ENCODE results near the gene ZNF385B.

The ZNF385B gene

DNA sequence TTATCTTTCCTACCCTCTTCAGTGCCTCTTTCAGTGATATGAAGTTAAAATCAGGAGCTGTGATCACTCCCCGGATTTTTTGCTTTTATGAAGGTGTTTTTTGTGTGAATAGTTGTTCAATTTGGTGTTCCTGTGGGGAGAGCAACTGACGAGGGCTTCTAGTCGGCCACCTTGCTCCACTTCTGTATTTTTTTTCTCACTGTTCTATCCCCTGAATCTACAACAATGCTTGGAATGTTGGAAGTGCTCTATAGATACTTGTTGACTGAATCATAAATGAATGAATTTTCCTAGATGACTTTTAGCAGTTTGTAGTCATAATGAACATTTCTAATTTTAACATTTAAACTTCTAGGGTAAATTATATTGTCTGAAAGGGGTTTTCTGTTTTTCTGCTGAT, 247.3 kb downstream of the ZNF385B start:
- no peak for DNase-seq (ENCODE audit: insufficient read length)
- no peak for TF ChIP-seq TAF1 (IDR thresholded peaks at IDR 0.05; ENCODE audit: borderline replicate concordance, low read depth, low read length)
- no peak for TF ChIP-seq POLR2AphosphoS5 (IDR thresholded peaks at IDR 0.05; ENCODE audit: low read depth, low read length)
- no peak for TF ChIP-seq POLR2A (IDR thresholded peaks at IDR 0.05; ENCODE audit: low read depth, low read length)
- no peak for FAIRE-seq

GRCh38 chr2:179613701-179614100, 247.7 kb downstream of the ZNF385B start:
- TF ChIP-seq POLR2A (IDR thresholded peaks at IDR 0.05; ENCODE audit: low read depth, low read length) (no peak), POLR2AphosphoS5 (IDR thresholded peaks at IDR 0.05; ENCODE audit: low read depth, low read length) (no peak), TAF1 (IDR thresholded peaks at IDR 0.05; ENCODE audit: borderline replicate concordance, low read depth, low read length) (no peak)
- no peak for FAIRE-seq
- DNase-seq (ENCODE audit: insufficient read length), result no peak

DNA sequence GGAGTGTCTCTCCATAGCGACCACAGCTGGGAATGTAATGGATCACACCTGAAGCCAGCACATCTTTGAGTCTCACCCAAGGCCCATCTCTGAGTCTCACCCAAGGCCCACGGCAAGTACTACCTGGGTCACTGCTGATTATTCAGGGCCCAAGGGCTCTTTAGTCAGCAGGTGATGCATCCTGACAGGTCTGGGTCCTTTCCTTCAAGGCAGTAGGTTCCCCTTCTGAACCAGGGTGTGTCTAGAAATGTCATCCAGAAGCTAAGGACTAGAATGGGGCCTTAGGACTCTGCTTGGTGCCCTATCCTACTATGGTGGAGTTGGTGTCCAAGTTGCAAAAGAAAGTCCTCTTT, 248.1 kb downstream of the ZNF385B start:
- FAIRE-seq (no peak), DNase-seq (ENCODE audit: insufficient read length) (no peak)
- TF ChIP-seq TAF1 (IDR thresholded peaks at IDR 0.05; ENCODE audit: borderline replicate concordance, low read depth, low read length) (no peak), POLR2AphosphoS5 (IDR thresholded peaks at IDR 0.05; ENCODE audit: low read depth, low read length) (no peak), POLR2A (IDR thresholded peaks at IDR 0.05; ENCODE audit: low read depth, low read length) (no peak)

GRCh38 chr2:179612591-179613298, 248.7 kb downstream of the ZNF385B start:
- FAIRE-seq, result no peak
- DNase-seq (ENCODE audit: insufficient read length), result no peak
- TF ChIP-seq POLR2AphosphoS5 (IDR thresholded peaks at IDR 0.05; ENCODE audit: low read depth, low read length) (no peak), TAF1 (IDR thresholded peaks at IDR 0.05; ENCODE audit: borderline replicate concordance, low read depth, low read length) (no peak), POLR2A (IDR thresholded peaks at IDR 0.05; ENCODE audit: low read depth, low read length) (no peak)

GRCh38 chr2:179612108-179612507, 249.3 kb downstream of the ZNF385B start:
- FAIRE-seq, result no peak
- TF ChIP-seq POLR2A (IDR thresholded peaks at IDR 0.05; ENCODE audit: low read depth, low read length) (no peak), POLR2AphosphoS5 (IDR thresholded peaks at IDR 0.05; ENCODE audit: low read depth, low read length) (no peak), TAF1 (IDR thresholded peaks at IDR 0.05; ENCODE audit: borderline replicate concordance, low read depth, low read length) (no peak)
- DNase-seq (ENCODE audit: insufficient read length), result no peak

GRCh38 chr2:179606141-179606540, 255.3 kb downstream of the ZNF385B start:
- TF ChIP-seq POLR2AphosphoS5 (IDR thresholded peaks at IDR 0.05; ENCODE audit: low read depth, low read length) (no peak), TAF1 (IDR thresholded peaks at IDR 0.05; ENCODE audit: borderline replicate concordance, low read depth, low read length) (no peak), POLR2A (IDR thresholded peaks at IDR 0.05; ENCODE audit: low read depth, low read length) (no peak)
- DNase-seq (ENCODE audit: insufficient read length) (no peak), FAIRE-seq (no peak)

DNA sequence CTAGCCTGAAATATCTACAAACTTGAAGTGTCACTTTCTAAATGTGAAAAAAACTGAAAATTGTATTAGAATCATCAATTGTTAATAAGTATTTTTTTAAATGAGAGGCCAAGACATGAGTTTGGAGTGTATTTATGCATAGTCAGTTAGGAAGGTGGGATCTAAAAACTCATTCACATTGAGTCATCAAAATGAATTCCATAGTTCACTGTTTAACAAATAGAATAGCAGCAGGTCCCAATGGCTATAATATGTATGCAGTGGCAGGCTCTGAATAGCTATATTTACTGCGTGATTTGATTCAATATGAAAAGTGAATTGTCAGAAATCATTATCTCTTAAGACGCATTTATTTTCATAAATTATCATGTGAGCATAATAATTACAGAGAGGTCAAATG, 256.1 kb downstream of the ZNF385B start:
- TF ChIP-seq TAF1 (IDR thresholded peaks at IDR 0.05; ENCODE audit: borderline replicate concordance, low read depth, low read length) (no peak), POLR2AphosphoS5 (IDR thresholded peaks at IDR 0.05; ENCODE audit: low read depth, low read length) (no peak), POLR2A (IDR thresholded peaks at IDR 0.05; ENCODE audit: low read depth, low read length) (no peak)
- FAIRE-seq (no peak), DNase-seq (ENCODE audit: insufficient read length) (no peak)

DNA sequence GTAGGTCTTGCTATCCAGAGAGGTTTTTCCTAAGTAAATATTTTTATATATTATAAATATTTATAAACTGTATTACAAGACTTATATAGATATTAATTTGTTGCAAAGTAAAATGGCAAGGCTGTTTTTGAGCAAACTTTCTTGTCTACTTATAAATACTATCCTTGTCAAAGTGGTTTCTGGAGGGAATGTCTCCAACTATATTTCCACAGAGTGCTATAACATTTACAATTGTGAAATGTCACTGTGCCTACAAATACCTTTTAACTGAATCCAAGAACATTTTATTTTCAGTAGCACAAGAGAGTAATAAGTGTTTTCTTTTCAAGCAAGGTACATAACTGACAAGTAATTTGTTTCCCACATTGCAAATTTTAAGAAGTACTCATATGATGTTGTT, 256.8 kb downstream of the ZNF385B start:
- FAIRE-seq (no peak), DNase-seq (ENCODE audit: insufficient read length) (no peak)
- no peak for TF ChIP-seq TAF1 (IDR thresholded peaks at IDR 0.05; ENCODE audit: borderline replicate concordance, low read depth, low read length)
- TF ChIP-seq POLR2AphosphoS5 (IDR thresholded peaks at IDR 0.05; ENCODE audit: low read depth, low read length), result no peak
- no peak for TF ChIP-seq POLR2A (IDR thresholded peaks at IDR 0.05; ENCODE audit: low read depth, low read length)

DNA sequence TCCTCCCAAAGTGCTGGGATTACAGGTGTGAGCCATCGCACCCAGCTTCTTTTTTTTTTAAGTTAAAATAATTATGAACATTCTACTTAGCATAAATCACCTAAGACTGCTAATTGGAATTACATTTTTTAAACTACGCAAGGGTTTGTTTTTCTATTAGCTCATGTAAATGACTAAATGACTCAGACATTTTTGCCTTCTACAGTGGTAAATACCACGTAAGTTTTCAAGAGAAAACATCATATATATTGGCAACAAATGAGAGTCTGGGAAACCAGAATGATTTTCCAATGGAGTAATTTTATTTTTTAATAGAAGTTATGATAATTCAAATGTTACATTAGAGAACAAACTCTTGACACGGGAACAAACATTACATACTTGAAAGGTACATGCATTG, 259.0 kb downstream of the ZNF385B start:
- FAIRE-seq (no peak), DNase-seq (ENCODE audit: insufficient read length) (no peak)
- no peak for TF ChIP-seq POLR2A (IDR thresholded peaks at IDR 0.05; ENCODE audit: low read depth, low read length)
- TF ChIP-seq POLR2AphosphoS5 (IDR thresholded peaks at IDR 0.05; ENCODE audit: low read depth, low read length), result no peak
- no peak for TF ChIP-seq TAF1 (IDR thresholded peaks at IDR 0.05; ENCODE audit: borderline replicate concordance, low read depth, low read length)

GRCh38 chr2:179596018-179596417, 265.4 kb downstream of the ZNF385B start:
- FAIRE-seq (no peak), DNase-seq (ENCODE audit: insufficient read length) (no peak)
- no peak for TF ChIP-seq POLR2A (IDR thresholded peaks at IDR 0.05; ENCODE audit: low read depth, low read length)
- no peak for TF ChIP-seq TAF1 (IDR thresholded peaks at IDR 0.05; ENCODE audit: borderline replicate concordance, low read depth, low read length)
- TF ChIP-seq POLR2AphosphoS5 (IDR thresholded peaks at IDR 0.05; ENCODE audit: low read depth, low read length), result no peak

GRCh38 chr2:179595284-179595683, 266.1 kb downstream of the ZNF385B start:
- TF ChIP-seq POLR2AphosphoS5 (IDR thresholded peaks at IDR 0.05; ENCODE audit: low read depth, low read length) (no peak), TAF1 (IDR thresholded peaks at IDR 0.05; ENCODE audit: borderline replicate concordance, low read depth, low read length) (no peak), POLR2A (IDR thresholded peaks at IDR 0.05; ENCODE audit: low read depth, low read length) (no peak)
- DNase-seq (ENCODE audit: insufficient read length) (no peak), FAIRE-seq (no peak)

DNA sequence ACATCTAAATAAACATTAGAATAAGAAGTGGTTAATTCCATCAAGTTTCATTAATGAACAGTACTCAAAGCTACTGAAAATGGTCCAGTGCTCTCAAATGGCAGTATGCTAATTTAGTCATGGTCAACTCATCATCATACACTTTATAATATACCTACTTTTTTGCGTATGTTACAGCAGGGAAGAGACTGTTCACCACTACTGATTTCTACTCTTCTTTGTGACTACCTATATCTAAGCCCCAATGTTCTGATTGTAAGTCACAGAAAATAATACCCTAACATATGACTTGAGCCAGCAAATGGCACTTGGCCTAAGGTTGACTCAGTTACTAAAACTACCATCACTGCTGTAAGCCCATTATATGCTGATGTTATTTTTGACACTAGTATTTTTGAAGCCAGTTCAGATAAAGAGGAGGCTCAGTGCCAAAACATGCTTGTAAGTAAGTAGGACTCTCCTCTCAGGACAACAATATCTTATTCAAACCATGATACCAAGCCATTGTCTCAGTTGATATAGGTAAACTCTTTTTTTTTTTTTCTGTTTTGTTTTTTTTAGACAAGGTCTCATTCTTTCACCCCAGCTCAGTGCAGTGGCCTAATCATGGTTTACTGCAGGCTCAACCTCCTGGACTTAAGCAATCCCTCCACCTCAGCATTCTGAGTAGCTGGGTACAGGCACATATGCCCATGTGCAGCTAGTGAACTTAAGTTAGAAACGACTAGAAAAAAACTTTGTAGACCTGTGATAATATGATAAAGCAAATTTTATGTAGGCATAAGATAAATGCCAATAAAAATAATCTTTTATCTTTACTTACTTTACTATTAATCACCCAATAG, 266.9 kb downstream of the ZNF385B start:
- no peak for FAIRE-seq
- no peak for DNase-seq (ENCODE audit: insufficient read length)
- TF ChIP-seq TAF1 (IDR thresholded peaks at IDR 0.05; ENCODE audit: borderline replicate concordance, low read depth, low read length) (no peak), POLR2AphosphoS5 (IDR thresholded peaks at IDR 0.05; ENCODE audit: low read depth, low read length) (no peak), POLR2A (IDR thresholded peaks at IDR 0.05; ENCODE audit: low read depth, low read length) (no peak)
